IPS-NIHi11 (cell line): ENCODE data around the gene RAP1A.
A peak's percentile ranks its signal among the peaks of the same experiment; 100 is the strongest.

Experiments used
- DNase-seq: peaks from one replicate; pipeline ENCODE4 v3.0.0; 2012; ENCODE audit warnings: mixed read lengths, low spot score

RAP1A gene

GRCh38 chr1:111619635-111620440 is at the start of gene RAP1A:
RAP1A (plus strand) TSS chr1:111619789; CDS start chr1:111691361, 71,572 bp downstream.
- DNase-seq = peak; percentile 99

- DNase-seq = no peak
Observed at GRCh38 chr1:111569913-111570312, 49.7 kb upstream of the RAP1A start.

- peak; percentile 42 for DNase-seq
Observed at GRCh38 chr1:111570781-111571181, 48.8 kb upstream of the RAP1A start.

- DNase-seq = no peak
Observed at GRCh38 chr1:111571239-111571638, 48.4 kb upstream of the RAP1A start.

GRCh38 chr1:111571987-111572386 is 47.6 kb upstream of the RAP1A start:
- peak; percentile 21 for DNase-seq

- DNase-seq = no peak
Observed at GRCh38 chr1:111576547-111576946, 43.0 kb upstream of the RAP1A start.

- no peak for DNase-seq
Observed at GRCh38 chr1:111577814-111578213, 41.8 kb upstream of the RAP1A start.

GRCh38 chr1:111581166-111581565 is 38.4 kb upstream of the RAP1A start:
- DNase-seq = no peak

GRCh38 chr1:111582016-111582415 is 37.6 kb upstream of the RAP1A start:
- DNase-seq = no peak

- no peak for DNase-seq
Observed at GRCh38 chr1:111582644-111583618, 36.7 kb upstream of the RAP1A start.

GRCh38 chr1:111585447-111586086 is 34.0 kb upstream of the RAP1A start:
- no peak for DNase-seq

- DNase-seq = no peak
Observed at GRCh38 chr1:111586112-111586511, 33.5 kb upstream of the RAP1A start.

- DNase-seq = no peak
Observed at GRCh38 chr1:111587509-111588174, 31.9 kb upstream of the RAP1A start.

- no peak for DNase-seq
Observed at GRCh38 chr1:111591937-111592336, 27.7 kb upstream of the RAP1A start.

- DNase-seq = peak; percentile 78
Observed at GRCh38 chr1:111592389-111593361, 26.9 kb upstream of the RAP1A start.

GRCh38 chr1:111593403-111594305 is 25.9 kb upstream of the RAP1A start:
- DNase-seq = no peak

GRCh38 chr1:111594306-111594693 is 25.3 kb upstream of the RAP1A start:
- no peak for DNase-seq

- no peak for DNase-seq
Observed at GRCh38 chr1:111595807-111596206, 23.8 kb upstream of the RAP1A start.

GRCh38 chr1:111596499-111596898 is 23.1 kb upstream of the RAP1A start:
- DNase-seq = no peak

- DNase-seq = no peak
Observed at GRCh38 chr1:111597426-111597825, 22.2 kb upstream of the RAP1A start.
